HG03108 (cell line): ENCODE results near the gene UTRN.

ENCODE experiments used
- ATAC-seq: cut with Tn5 transposase; IDR thresholded peaks from one replicate; pipeline ENCODE4 v1.9.1; 2021; ENCODE audit warnings: moderate library complexity; ENCODE audit not compliant: unreplicated experiment

UTRN gene

GRCh38 chr6:144284783-144285547 lies at the start of gene UTRN:
Gene UTRN, plus strand, starts transcription at chr6:144285335. Its CDS starts 6,494 bp downstream, at chr6:144291829.
- ATAC-seq = peak; percentile 67

GRCh38 chr6:144244688-144245087 lies 40.4 kb upstream of the UTRN start:
- no peak for ATAC-seq

DNA sequence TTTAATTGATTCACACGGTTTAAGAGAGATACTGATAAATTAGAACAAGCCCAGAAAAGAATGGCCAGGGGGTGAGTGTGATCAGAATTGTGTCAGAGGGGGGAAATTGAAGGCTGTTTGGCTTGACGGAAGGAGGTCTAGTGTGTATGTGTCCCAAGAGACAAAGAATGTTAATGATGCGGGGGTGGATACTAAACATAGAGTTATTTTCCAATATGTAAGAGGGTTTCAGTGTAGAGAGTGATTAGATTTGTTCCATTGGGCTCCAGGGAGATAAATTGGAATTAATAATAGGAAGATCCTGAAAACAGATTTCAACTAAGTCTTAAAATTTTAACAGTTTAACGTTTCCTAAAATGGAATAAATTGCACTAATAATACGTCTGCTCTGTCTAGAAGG lies 38.1 kb upstream of the UTRN start:
- ATAC-seq = no peak

DNA sequence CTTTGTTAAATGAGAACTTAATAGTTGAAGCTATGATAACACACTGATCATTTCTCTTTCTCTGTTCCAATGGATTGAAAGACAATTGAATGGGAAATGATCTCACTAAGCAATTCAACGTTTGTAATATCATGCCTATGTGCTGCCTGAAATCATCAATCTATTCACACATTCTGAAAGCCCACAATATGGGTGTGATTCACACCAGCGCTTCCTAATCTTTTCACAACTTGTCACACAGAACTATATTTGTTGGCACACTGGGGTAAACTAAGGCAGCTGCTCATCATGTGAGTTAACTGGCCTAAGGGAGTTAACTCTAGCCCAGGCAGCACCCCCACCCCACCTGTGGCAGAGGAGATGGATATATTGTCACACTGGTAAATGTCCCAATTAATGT lies 37.1 kb upstream of the UTRN start:
- no peak for ATAC-seq

DNA sequence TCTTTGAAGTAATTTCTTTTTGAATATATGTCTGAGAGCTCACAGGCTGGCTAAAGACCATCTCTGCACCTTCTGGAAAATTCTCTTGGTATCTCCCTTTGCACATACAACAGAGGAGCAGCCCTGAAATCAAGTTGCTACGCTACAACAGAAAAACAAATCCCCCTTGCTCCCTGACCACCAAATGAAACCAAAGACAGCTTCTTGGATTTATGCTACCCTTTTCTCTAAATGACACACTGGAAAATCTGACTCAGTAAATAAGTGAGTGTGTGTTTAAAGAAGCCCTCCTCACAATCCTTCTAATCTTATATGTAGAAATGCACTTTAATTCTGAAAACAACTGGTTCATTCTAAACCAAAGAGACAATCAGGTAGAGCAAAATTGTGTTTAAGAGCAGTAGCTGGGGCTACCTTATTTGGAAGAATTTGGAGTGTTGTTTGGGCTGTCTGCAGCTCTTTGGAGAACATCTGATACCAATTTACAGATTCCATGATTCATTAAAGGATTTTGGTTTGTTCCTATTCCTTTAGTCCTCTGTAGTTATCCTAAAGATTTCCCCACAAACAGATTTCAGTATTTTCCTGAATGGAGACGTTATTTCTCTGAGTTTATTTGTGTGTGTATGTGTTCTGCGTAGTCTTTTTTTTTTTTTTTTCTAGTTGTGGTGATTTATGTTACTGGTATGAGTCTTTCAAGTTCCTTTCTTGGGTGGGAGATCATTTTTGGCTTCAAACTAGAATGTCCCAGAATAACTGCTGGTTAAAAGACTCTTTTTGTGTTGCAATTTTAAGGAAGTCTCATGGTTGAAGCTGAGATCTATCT lies 36.4 kb upstream of the UTRN start:
- ATAC-seq = no peak

DNA sequence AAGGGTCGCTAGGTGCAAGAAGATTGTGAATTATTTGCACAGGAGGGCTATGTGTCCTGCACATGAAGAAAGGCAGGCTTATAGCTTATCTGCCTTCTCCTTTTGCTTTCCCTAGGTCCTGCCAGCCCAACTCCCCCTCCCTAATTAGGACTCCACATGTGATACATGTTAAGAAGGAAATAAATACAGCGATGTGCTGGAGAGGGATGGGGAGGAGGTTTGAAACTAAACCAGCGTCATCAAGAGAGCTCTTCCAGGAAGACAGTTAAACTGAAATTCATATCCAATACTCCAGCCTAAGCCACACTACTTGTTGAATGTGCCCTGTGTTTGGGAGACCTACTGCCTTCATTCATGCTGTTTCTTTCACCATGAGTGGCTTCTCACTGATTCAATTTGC lies 34.9 kb upstream of the UTRN start:
- no peak for ATAC-seq

DNA sequence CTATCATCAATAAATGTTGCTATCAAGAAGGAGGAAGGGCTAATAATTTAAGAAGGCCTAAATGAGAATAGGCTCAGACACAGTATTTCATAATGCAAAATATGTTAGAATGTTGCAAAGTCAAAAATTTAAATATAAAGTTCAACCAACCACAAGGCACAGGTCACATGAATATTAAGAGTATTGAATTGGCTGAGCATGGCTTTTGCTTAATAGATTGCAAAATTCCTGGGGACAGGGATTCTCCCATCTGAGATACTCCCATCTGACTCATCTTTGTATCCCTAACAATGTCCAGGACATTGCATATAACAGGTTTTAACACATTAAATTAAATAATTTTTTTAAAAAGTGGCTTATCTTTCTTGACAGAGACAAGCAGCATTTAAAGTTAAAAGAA lies 32.9 kb upstream of the UTRN start:
- no peak for ATAC-seq

- ATAC-seq = no peak
These were observed 25.1 kb upstream of the UTRN start for GRCh38 chr6:144259986-144260385.

DNA sequence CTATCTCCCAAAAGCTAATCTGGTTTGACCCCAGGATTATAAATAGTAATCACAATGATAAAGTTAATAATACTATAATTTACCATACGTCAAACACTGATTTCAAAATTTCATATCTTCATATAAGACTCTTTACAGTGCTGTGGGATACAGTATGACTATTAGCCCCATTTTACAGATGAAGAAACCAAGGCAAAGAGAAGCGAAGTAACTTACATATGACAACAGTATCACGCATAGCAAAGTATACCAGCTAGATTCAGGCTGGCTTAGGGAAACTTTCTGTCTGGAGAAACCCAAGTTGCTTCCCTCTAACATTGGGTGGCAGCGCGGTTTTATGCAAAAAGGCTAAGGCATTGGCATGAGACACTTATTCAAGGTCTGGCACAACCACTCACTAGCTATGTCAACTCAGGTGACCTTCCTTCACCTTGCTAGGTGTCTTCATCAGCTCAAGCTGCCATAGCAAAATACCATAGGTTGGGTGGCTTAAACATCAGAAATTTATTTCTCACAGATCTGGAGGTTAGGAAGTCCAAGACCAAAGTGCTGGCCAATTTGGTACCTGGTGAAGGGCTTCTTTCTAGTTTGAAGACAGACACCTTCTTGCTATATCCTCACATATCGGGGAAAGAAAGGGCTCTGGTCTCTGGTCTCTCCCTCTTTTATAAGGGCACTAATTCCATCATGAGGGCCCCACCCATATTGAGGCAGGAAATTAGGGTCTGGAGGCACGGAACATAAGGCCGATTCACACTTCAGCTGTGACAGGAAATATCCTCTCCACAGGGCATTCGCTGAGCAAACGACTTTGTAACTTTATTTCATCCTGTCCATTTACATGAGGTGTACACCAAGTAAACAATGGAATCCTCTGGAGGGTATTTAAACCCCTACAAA lies 22.4 kb upstream of the UTRN start:
- no peak for ATAC-seq

DNA sequence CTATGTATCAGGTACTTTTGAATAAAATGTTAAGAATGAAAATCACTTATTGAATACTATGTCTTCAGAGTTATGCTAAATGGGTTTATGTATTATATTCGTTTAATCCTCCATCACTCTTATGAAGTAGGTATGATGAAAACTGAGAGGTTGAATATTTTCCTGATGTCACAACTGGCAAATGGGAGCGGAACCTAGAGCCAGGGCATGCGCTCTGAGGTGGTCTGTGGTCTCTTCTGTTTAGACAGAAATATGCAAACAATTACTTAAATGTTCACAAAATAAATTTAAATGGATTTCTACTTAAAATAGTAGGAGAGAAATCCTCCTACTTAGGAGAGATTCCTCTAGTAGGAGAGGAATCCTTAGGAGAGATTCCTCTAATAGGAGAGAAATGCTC lies 21.3 kb upstream of the UTRN start:
- no peak for ATAC-seq

- ATAC-seq = no peak
These were observed 20.7 kb upstream of the UTRN start for GRCh38 chr6:144264270-144265060.

DNA sequence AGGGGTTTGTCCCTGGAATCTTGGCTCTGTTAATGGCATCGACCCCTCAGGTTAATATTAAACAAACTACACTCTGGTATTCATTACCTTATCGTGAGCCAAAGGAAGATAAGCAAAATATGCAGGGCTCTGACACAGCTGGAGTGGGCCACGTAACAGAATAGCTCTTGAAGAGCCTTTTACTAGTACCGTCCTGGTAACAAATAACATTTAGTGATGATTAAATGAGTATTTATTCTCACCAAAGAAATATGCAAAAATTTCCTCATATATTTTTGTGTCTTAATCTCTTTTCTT lies 20.1 kb upstream of the UTRN start:
- ATAC-seq = no peak

DNA sequence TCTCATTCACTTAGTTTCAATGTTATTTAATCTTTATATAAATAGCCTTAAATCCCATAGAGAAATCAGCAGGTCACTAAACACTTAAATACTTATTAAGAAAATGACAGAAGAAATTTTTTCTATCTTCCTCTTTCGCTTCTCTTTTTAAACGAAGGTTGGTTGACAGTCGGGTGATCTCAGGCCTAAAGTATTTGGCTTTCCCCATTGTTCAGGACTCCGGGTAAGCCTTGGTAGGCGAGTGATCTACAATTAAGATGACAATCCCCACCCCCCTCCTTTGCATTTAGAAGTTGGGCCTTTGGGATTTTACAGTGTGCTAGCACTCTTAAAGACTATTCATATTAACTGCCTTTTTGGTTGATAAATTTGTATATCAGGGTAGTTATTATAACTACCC lies 19.7 kb upstream of the UTRN start:
- peak; percentile 82 for ATAC-seq

DNA sequence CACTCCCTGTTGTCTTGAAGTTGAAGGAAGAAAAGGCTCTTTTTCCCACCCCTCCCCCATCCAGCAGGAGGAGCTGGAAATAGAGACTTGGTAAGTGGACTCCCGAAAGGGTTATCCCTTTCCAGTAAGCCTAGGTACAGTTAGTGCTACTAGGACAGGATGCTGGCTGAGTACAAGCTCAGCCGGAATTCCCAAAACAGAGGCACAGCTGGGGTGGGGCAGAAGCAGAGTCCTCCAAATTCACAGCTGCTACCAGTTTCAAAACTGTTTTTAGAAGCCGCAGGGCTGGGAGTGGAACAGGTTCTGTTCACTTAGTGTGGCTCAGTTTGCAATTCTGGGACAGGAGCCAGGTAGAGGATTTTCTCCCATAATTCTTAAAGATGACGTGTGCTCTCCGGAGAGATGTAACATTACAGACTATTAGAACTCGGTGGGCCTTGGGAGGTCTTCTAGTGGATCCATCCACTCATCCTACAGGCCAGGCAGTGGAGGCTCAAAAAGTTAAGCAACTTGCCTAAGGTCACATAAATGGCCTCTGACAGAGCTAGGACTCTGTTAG lies 19.0 kb upstream of the UTRN start:
- no peak for ATAC-seq

DNA sequence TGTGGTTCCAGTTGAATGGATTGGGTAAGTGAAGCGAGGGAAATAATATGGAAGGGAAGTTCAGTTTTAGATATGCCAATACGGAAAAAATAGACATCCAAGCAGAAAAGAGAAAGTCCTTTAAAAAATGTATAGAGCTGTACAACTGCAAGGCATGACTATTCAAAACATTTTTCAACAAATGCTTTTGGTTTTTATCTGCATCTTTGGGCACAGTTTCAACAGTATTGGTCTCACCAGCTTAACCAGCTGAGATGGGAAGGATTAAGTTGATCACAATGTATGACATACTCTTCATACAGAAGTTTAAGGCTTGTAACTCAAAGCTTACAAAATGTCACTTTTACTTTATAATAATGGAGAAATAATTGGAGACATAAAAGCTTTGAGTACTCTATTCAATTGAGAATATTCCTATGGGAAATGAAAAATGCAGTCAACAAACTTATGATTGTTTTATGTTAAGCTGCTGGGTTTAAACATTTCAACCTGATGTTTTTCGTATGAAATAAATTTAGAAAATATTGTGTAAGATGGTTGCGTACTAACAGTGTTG lies 16.3 kb upstream of the UTRN start:
- ATAC-seq = no peak

DNA sequence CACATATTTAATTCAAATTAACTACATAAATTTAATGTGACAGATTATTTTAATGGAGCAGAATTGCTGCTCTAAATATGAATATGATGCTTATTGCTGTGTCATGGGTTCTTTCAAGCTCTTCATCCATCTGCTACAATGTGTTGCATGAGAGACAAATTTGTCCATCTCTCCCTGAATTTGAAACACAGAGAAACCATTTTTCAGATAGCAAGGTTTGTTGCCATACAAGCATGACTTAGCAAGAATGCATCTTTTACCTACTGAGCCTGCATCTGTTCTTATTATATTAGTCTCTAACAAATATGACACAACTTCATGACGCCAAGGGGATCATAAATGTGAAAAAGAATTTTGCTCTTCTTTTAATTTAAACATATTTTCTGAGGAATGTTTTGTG lies 8.0 kb upstream of the UTRN start:
- no peak for ATAC-seq

- ATAC-seq = no peak
These were observed 7.4 kb upstream of the UTRN start for GRCh38 chr6:144277605-144278227.

GRCh38 chr6:144278659-144279314 lies 6.3 kb upstream of the UTRN start:
- ATAC-seq = no peak

DNA sequence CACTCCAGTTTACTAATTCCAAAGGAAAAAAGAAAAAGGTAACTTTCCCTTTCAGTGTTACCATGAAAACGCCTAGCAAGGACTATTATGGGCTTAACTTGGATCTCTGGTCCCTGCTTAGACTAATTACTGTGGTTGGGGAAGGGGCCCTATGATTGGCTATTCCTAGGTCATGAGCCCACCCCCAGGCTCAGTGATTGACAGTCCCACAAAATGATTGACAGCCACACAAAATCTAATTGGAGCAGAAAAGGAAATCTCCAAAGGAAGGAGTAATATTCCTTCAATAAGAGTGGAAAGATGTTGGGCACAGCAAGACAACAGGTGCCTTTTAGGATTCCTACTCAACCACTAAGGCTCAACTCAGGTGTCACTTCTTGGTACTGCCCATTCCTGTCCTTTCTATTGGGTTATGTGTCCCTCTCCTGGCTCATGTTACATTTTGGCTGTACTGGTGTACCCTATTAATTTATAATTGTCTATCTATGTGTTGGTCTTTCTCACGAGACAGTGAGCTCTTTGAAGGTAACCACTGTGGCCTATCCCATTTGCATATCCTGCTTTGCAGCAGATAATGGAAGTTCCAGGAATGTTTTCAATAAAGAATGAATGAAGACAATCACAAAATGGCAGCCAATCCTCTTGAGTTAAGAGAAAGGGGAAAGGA lies 5.5 kb upstream of the UTRN start:
- ATAC-seq = no peak
